ENCODE results near the gene POMGNT1. TPM values are rescaled to one million over a fixed set of nuclear protein-coding genes. Genes with fewer than 3 reads are reported as not detected.
"Not testable (repeated sequence)": the region's sequence is repeated elsewhere in the genome, so short reads cannot be mapped to it uniquely, and the experiment has no call there.

Gene POMGNT1
- total RNA-seq, 1 experiment from 2014 or later = 74.5 TPM

- intact Hi-C loops (cut with micrococcal nuclease; ENCODE audit: unreplicated experiment) = no loop called here
- Mint-ChIP-seq H3K36me3 (ENCODE audit: insufficient read depth, unreplicated experiment) (peaks cover 4% of the 10 kb centered on the region), H3K4me3 (ENCODE audit: low read depth, unreplicated experiment) (no peak overlapping the region), H3K27ac (ENCODE audit: unreplicated experiment) (no peak overlapping the region), H3K27me3 (ENCODE audit: unreplicated experiment) (no peaks in the 10 kb centered on the region), H3K9me3 (ENCODE audit: low read depth, unreplicated experiment) (no peaks in the 10 kb centered on the region), H3K4me1 (ENCODE audit: low read depth, unreplicated experiment) (peaks cover 20% of the 10 kb centered on the region)
- BruUV-seq (replicated peaks) = no TSS peak
- TF ChIP-seq, protein P1, sequence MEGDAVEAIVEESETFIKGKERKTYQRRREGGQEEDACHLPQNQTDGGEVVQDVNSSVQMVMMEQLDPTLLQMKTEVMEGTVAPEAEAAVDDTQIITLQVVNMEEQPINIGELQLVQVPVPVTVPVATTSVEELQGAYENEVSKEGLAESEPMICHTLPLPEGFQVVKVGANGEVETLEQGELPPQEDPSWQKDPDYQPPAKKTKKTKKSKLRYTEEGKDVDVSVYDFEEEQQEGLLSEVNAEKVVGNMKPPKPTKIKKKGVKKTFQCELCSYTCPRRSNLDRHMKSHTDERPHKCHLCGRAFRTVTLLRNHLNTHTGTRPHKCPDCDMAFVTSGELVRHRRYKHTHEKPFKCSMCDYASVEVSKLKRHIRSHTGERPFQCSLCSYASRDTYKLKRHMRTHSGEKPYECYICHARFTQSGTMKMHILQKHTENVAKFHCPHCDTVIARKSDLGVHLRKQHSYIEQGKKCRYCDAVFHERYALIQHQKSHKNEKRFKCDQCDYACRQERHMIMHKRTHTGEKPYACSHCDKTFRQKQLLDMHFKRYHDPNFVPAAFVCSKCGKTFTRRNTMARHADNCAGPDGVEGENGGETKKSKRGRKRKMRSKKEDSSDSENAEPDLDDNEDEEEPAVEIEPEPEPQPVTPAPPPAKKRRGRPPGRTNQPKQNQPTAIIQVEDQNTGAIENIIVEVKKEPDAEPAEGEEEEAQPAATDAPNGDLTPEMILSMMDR (IDR thresholded peaks at IDR 0.05; ENCODE audit: unreplicated experiment) = no peak
- CTCF ChIA-PET = interaction anchor here (0.5 kb wide), 1 partner anchor 127 kb away, joined by 5 read pairs; no protein-coding TSS in a partner anchor
- DNase-seq = no peak
Observed at GRCh38 chr1:46224966-46225365, 26.7 kb upstream of the POMGNT1 start.

DNA sequence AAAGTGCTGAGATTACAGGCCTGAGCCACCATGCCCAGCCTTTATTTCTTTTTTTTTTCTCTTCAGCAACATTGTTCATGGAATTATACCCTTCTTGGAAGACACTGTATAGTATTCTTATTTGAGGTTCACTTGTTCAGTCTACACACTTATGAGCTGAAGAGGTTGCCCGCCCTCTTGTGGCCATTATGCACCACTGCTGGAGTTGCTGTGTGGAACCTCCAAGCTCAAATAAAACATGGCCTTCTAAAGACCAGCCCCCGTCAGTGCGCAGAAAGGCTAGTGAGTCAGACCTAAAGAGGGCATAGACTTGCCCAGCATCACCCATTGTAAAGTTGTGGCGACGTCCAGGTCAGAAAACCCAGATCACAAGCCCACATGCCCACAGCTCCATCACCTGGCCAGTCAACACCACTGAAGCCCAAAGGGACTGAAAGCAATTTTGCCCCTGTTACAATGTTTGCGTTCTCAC is 25.3 kb upstream of the POMGNT1 start:
- Mint-ChIP-seq H3K9me3 (ENCODE audit: low read depth, unreplicated experiment) (no peaks in the 10 kb centered on the region), H3K4me3 (ENCODE audit: low read depth, unreplicated experiment) (no peak overlapping the region), H3K4me1 (ENCODE audit: low read depth, unreplicated experiment) (peaks cover 20% of the 10 kb centered on the region), H3K36me3 (ENCODE audit: insufficient read depth, unreplicated experiment) (peaks cover 4% of the 10 kb centered on the region), H3K27ac (ENCODE audit: unreplicated experiment) (no peak overlapping the region), H3K27me3 (ENCODE audit: unreplicated experiment) (no peaks in the 10 kb centered on the region)
- CTCF ChIA-PET = interaction anchor here (0.6 to 1.8 kb wide), 24 partner anchors 9 to 450 kb away, joined by 3 to 56 read pairs (median 4); partner anchors contain the start of genes LURAP1, PIK3R3 and POMGNT1
- peak; percentile 72 for DNase-seq
- BruUV-seq (replicated peaks) = no TSS peak
- TF ChIP-seq, protein P1 (IDR thresholded peaks at IDR 0.05; ENCODE audit: unreplicated experiment) = peak; percentile 94
- intact Hi-C loops (cut with micrococcal nuclease; ENCODE audit: unreplicated experiment) = loop anchor here (1.0 kb wide), 3 partner anchors 40 to 186 kb away; no protein-coding TSS in a partner anchor

DNA sequence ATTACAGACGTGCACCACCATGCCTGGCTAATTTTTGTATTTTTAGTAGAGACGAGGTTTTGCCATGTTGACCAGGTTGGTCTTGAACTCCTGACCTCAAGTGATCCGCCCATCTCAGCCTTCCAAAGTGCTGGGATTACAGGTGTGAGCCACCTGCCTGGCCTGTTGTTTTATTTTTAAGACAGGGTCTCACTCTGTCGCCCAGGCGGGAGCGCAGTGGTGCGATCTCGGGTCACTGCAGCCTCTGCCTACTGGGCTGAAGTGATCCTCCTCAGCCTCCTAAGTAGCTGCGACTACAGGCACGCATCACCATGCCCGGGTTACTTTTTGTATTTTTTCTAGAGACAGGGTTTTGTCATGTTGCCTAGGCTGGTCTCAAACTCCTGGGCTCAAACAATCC is 24.8 kb upstream of the POMGNT1 start:
- H3K27me3 Mint-ChIP-seq (ENCODE audit: unreplicated experiment); H3K27ac Mint-ChIP-seq (ENCODE audit: unreplicated experiment); H3K4me3 Mint-ChIP-seq (ENCODE audit: low read depth, unreplicated experiment); BruUV-seq (replicated peaks); H3K9me3 Mint-ChIP-seq (ENCODE audit: low read depth, unreplicated experiment); H3K36me3 Mint-ChIP-seq (ENCODE audit: insufficient read depth, unreplicated experiment); DNase-seq: not testable (repeated sequence)
- peaks cover 20% of the 10 kb centered on the region for H3K4me1 Mint-ChIP-seq (ENCODE audit: low read depth, unreplicated experiment)
- CTCF ChIA-PET = interaction anchor here (0.6 to 1.8 kb wide), 16 partner anchors 20 to 449 kb away, joined by 3 to 56 read pairs (median 6); partner anchors contain the start of genes LURAP1 and POMGNT1
- intact Hi-C loops (cut with micrococcal nuclease; ENCODE audit: unreplicated experiment) = loop anchor here (1.0 kb wide), 3 partner anchors 40 to 186 kb away; no protein-coding TSS in a partner anchor

- peaks cover 4% of the 10 kb centered on the region for H3K36me3 Mint-ChIP-seq (ENCODE audit: insufficient read depth, unreplicated experiment)
- TF ChIP-seq, protein P1 (IDR thresholded peaks at IDR 0.05; ENCODE audit: unreplicated experiment) = no peak
- no peak overlapping the region for H3K4me3 Mint-ChIP-seq (ENCODE audit: low read depth, unreplicated experiment)
- peaks cover 20% of the 10 kb centered on the region for H3K4me1 Mint-ChIP-seq (ENCODE audit: low read depth, unreplicated experiment)
- CTCF ChIA-PET = interaction anchor here (0.6 to 0.9 kb wide), 2 partner anchors 39 to 40 kb away, joined by 3 read pairs; no protein-coding TSS in a partner anchor
- BruUV-seq (replicated peaks) = no TSS peak
- intact Hi-C loops (cut with micrococcal nuclease; ENCODE audit: unreplicated experiment) = no loop called here
- peaks cover 9% of the 10 kb centered on the region for H3K27me3 Mint-ChIP-seq (ENCODE audit: unreplicated experiment)
- H3K27ac Mint-ChIP-seq (ENCODE audit: unreplicated experiment) = no peak overlapping the region
- H3K9me3 Mint-ChIP-seq (ENCODE audit: low read depth, unreplicated experiment) = no peaks in the 10 kb centered on the region
- DNase-seq = no peak
Observed at GRCh38 chr1:46221749-46222148, 23.5 kb upstream of the POMGNT1 start.

DNA sequence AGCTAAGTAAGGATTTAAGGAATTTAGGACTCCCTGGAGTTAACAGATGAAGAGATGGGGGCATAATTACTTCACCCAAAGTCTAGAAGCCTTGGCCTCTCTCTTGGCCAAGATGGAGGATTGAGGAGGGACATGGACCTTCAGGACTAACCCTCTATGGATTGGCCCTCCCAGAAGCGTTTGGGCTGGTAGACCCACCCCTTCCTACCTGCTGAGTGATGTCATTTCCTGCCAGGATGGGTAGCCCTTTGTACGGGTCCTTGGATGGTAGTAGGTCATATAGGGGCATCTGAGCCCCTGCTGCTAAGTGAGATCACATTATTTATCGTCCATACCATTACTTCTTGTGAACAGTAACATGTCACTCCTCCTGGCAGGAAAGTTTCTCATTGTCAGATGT is 22.6 kb upstream of the POMGNT1 start:
- CTCF ChIA-PET = no interaction called here
- peaks cover 20% of the 10 kb centered on the region for H3K4me1 Mint-ChIP-seq (ENCODE audit: low read depth, unreplicated experiment)
- H3K27me3 Mint-ChIP-seq (ENCODE audit: unreplicated experiment) = peaks cover 13% of the 10 kb centered on the region
- H3K27ac Mint-ChIP-seq (ENCODE audit: unreplicated experiment) = no peak overlapping the region
- TF ChIP-seq, protein P1 (IDR thresholded peaks at IDR 0.05; ENCODE audit: unreplicated experiment) = no peak
- no peaks in the 10 kb centered on the region for H3K9me3 Mint-ChIP-seq (ENCODE audit: low read depth, unreplicated experiment)
- intact Hi-C loops (cut with micrococcal nuclease; ENCODE audit: unreplicated experiment) = no loop called here
- DNase-seq = no peak
- H3K4me3 Mint-ChIP-seq (ENCODE audit: low read depth, unreplicated experiment) = no peak overlapping the region
- BruUV-seq (replicated peaks) = no TSS peak
- H3K36me3 Mint-ChIP-seq (ENCODE audit: insufficient read depth, unreplicated experiment) = peaks cover 4% of the 10 kb centered on the region

Data from Calu3 (cell line).